GM18873 (cell line): Measurements from ENCODE around the gene PPM1F.

Experiments used
- ATAC-seq: cut with Tn5 transposase; IDR thresholded peaks from one replicate; pipeline ENCODE4 v1.9.1; 2021; ENCODE audit warnings: mild to moderate bottlenecking, moderate library complexity, moderate number of reproducible peaks; ENCODE audit not compliant: unreplicated experiment, low FRiP score

The PPM1F gene

DNA sequence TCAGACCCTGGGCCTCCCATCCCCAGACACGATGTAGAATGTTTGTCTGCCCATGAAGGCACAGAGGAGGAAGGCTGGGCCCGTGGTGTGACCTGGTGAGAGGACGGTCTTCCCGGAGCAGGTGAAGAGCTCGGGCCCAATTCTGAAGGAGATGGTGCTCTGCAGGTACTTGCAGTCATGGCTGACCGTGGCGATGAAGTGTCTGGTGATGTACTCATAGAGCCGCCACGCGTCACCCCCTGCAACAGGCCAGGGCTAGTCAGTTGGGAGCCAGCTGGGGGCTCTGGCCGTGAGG lies 10.0 kb upstream of the PPM1F start:
- ATAC-seq: no peak

DNA sequence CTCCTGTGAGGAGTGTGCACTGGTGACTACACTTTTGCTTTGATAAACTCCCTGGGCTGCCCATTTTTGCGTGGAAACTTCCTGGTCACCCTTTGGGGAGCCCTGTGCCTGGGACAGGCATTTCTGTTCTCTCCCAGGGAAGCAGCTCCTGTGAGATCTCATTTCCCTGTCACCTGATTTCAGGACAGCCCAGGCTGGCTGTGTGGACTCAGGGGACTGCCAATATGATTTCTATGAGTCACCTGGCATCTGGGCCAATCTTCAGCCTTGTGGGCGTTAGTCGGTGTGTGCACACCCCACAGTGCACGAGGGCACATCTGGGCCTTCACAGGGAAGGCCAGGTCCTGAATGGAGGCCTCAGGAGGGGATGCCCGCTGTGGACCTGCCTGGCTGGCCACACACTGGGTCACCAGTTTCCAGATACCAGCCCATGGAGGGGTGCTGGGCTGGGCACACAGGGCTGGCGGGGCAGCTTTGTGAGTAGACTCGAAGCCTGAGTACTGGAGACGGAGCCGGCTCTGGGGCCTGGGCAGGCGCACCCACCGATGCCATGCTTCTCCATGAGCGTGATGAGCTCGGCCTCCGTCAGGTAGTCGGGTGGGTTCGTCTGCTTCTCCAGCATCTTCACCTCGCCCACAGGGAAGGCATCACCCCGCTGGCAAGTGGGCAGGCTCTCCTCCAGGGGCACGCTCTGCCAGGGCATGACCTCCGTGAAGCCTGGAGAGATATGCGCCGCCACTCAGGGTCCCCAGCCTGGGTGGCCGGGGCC lies 9.4 kb upstream of the PPM1F start:
- ATAC-seq: no peak

DNA sequence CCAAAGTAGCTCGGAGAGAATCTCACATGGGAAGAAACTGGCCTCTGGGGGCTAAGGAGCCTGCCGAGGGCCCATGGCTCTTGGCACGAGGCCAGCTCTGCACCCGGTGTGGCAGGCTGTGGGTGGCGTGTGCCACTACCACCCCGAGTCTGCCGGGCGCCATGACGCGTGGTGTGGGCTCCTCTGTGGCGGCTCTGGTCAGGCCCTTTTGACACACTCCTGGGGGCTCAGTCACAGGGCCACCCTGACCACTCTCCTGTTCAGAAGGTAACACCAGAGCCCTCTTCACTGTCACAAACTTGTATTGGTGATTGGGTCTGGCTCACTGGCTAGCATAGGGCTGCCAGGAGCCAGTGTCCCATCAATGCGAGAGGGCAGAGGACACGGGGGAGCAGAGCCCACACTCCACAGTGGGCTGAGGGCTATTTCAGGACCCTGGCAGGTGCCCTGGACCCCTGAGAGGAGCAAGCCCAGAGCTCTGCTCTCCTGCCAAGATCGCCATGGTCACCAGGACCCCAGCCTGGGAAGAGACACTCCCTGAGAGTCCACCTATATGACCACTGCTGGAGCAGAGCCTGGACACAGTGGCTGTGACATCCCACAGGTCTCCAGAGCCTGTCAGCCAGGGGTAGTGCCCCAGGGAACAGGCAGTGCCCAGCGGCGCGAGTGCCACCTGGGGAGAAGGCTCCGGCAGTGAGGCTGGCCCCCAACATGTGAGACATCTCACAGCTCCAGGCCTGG lies 8.6 kb upstream of the PPM1F start:
- ATAC-seq: no peak

DNA sequence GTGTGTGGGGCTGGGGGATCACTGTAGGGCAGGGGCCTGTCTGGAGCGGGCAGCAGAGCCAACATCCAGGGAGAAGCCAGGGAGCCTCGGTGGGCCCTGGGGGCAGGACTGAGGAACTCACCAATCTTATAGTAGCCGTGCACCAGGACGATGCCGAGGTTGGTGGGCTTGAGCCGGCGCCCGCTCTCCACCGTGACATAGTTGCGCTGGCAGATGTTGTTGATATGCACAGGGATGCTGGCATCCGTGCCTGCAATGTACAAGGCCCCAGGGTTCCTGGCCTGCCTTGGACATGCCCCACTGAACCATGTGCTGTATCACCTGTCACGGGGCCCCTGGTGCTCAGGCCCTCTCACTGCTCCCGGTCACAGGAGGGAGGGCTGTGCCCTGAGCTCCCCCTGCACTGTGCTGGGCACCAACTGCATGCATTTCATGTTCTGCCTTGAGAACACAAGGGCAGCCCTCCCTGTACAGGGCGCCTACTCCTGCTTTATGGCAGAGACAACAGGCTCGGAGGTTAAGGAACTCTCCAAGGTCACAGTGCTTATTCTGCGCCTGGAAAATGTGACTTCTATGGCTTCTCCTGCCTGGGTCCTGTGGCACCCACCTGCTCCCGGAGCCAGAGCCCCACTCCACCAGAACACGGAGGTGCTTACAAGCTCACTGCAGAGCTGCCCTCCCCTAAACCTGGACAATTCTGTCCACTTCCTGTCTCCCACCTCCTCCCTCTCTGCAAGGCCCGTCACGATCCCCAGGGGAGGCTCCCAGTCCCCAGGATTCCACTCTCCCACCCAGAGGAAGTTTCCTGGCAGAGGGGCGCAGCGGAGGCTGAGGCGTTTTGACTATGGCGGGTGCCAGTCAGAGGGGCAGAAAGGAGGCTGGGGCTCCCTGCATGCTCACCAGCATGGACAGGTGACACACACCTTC lies 7.8 kb upstream of the PPM1F start:
- no peak for ATAC-seq

DNA sequence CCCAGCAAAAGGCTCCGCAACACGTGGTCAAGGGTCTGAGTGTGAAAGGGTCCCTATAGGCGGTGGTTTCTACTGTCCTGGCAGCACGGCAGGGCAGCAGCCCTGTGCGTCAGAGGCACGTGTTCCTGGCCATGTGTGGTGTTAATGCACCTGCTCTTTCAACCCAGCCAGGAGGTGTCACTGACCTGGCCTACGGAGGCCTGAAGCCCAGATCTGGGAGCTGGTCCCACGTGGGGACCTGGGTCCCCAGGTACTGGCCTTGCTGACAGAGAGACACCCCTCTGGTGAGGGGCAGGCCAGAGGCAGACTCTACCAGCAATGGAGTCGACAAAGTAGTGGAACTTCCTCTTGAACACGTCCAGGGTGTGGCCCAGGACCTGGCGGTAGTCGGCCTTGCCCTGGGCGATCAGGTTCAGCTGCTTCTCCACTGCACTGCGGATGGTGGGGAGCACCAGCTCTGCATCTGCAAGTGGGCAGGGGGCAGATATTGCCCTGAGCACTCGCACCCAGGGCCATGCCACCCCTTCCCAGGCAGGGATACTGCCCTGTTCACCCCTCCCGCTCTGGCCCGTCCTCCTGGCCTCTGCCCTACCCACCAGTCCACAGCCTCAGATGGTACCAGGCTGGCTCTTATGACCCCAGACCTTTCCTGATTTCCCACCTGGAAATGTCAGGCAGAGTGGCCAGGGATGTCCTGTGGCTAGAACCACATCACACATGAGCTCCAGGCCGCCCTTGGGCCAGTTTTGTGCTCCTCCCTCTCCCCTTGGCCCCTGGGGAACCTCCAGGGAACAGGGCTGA lies 6.8 kb upstream of the PPM1F start:
- ATAC-seq: no peak

DNA sequence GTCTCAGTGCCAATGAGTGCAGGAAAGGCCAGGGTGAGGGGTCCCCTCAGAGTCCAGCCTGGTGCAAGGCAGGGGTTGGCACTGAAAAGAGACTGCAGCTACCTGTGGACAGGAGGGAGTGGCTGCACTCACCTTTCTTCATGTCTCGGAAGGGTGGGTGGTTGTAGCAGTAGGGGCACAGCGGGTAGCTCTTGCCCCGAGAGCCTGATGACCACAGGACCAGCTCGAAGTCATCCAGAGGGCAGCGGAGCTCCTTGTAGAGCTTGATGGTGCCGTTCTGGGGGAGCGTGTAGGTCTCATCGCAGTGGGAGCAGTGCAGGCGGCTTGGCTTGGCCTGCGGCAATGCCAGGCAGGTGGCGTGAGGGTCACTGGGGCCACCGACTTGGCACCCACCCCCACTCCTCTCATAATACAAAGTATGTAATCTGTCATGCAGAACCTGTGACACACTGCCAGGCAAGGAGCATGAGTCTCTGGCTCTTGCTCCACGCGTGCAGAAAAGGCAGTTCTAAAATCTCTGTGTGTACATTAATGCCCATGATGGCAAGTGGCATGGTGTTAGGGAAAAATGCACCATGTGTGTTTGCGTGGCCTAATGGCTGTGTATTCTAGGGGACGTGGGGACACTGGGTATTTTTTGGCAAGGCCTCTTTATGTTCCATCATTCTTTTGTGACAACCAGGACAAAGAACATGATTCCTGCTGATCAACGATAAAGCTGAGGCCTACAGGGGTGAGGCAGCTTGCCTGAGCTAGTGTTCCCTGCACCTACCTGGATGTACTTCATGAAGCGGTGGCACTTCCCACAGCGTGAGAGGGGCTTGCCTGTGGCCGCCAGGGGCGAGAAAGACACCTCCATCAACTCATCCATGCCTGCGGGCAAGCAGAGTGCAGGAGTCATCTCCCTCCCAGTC lies 6.0 kb upstream of the PPM1F start:
- ATAC-seq: no peak

DNA sequence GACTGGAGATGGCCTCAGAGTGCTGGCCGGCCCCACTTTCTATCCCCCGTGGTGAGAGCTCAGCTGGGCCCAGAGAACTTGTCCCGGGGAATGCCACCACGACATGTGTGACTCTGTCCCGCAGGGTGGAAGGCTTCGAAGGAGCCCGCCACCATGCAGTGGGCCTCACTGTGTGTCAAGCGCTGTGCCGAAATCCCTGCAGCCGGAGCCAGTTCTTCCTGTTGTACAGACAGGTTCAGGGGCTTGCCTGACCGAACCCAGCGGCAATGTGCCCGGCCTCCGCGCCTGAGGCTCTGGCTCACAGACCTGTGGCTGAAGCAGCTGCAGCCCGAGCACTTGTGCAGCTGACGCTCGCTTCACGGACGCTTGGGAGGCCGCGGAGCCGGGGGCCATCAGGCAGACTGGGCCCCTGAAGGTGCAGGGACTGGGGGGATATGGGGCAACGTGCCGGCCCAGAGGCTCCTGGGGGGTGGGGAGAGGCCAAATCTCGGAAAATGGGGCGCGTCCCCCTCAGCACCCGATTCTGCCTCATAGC lies 650 bp downstream of the PPM1F start:
- no peak for ATAC-seq

DNA sequence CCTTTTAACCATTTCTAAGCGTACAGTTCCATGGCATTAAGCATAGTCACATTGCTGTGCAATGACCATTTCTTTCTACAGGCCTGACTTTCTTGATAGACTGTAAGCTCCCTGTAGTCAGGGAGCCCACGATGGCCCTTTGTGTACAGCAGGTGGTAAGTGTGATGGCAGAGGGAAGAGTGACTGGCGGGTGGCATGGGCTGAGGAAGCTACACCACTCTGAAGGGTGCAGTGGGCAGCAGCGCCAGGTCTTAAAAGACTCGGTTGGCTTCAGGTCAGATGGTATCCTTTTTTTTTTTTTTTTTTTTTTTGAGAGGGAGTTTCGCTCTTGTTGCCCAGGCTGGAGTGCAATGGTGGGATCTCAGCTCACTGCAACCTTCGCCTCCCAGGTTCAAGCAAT lies 1.6 kb downstream of the PPM1F start:
- ATAC-seq: no peak

DNA sequence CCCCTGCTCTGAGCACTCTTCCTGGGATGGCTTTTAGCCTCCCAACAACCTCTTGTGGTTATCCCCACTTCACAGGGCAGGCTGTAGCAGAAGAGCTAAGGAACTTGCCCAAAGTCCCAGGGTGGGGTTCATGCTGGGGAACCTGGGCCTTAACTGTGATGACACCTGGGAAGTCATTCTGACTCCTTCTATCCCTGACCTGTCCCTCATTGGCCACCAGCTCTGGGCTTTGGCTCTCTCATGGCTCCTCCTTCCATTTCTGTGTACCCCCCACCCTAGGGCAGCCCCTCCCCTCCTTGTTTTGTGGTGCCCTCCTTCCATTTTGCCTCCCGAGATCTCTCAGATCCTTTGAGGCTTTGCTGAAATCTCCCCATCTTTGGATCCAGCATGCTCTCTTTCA lies 2.7 kb downstream of the PPM1F start:
- ATAC-seq: no peak

DNA sequence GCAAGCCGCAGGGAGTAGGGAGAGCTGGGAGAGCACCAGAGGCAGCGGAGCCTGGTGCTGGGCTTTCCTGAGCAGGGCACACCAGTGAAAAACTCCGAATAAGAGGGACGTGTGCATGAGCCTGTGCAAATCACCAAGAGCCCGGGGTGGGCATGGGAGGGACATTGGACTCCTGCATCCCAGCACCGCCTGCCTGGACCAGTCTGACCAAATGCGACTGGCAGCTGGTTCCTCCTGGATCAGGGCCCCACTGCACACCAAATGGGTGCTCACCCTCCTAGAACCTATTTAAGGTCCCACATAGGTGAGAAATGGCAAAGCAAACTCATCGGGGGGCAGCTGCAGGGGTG lies 3.1 kb downstream of the PPM1F start:
- no peak for ATAC-seq

DNA sequence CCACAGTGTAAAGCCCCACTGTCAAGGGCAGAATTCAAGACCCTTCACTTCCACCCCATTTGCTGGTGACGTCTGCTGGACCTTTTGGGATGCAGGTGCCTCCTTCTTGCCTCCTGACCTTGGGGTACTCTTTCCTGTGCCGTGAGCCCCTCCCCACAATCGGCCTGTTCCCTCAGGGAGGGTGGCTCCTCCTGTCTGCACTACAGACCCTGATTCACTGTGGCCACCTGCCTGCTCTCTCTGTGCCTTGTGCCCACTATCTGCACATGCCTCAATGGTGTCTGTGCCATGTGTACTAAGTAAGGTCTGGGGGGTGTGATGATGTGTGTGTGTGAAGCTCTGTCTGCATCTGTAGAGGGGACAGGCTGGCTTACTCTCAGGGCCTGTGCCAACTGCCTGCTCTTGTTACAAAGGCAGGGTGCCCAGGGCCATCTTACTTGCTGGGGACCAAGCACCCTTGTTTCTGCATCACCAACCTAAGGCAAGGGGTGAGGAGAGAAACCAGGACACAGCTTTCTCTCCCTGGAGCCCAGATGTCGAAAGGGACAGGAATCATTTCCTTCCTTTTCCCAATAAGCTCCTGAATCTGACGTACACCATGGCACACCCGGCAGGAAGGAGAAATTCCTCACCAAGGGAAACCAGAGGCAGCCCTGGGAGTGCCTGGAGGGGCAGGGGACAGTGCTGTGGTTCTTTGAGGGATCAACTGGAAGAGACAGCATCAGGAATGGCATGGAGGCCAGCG lies 3.7 kb downstream of the PPM1F start:
- no peak for ATAC-seq

DNA sequence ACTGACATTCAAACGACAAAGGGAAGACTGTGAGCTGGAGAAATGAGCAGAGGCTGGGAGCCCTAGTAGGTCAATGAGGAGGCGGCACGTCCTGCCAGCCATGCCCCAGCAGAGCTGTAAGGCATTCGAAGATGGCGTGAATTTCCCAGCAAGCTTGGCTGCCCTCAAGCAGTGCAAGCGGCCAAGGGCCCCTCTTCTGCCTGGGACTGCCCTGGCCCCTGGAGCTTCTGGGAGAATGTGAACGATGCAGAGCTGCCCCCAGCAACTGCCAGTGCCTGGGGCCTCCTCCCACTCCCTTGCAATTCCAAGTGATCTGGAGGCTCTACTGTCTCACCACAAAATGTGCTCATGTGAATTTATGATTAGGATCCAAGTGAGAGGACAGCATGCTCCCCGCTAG lies 4.3 kb downstream of the PPM1F start:
- ATAC-seq: no peak

DNA sequence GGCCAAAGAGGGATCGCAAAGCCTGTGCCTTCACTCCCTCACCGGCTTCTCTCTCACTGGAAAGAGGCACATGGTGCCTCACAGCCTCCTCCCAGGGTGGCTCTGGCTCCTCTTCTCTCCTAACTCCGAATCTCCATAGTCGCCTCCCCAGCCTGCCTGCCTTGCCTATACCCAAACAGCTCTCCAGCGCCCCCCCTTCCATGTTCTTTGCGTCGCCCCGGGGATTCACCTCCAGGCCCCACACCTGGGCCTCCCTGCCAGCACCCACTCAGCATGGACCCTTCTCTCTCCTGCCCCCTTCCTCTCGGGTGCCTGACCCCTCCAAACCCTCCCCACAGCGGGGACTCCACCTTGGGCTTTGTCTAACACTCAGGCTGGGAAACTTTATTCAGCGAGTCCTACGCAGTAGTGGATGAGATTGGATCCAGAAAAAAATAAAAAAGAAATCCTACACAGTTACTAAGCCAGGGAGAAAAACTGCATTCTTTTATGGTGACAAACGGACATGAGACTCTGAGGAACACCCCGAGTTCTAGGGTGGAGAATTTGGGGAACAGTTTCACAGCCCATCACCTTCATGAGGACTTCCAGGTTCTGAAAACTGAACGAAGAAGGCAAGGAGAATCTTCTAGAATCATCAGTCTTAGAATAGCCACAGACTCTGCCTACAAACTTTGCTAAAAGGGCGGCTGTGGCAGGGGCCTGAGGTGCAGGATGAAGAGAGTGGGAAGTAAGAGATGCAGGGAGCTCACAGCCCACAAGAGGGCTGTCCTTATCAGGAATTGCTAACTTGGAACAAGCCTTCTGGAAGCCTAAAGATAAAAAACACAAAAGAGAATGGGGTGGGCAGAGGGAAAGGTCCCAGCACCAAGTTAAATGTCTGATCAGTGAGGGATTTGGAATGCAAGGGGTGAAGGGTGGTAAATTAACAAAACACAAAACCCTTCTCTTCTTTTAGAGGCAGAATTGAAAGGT lies 5.3 kb downstream of the PPM1F start:
- no peak for ATAC-seq

DNA sequence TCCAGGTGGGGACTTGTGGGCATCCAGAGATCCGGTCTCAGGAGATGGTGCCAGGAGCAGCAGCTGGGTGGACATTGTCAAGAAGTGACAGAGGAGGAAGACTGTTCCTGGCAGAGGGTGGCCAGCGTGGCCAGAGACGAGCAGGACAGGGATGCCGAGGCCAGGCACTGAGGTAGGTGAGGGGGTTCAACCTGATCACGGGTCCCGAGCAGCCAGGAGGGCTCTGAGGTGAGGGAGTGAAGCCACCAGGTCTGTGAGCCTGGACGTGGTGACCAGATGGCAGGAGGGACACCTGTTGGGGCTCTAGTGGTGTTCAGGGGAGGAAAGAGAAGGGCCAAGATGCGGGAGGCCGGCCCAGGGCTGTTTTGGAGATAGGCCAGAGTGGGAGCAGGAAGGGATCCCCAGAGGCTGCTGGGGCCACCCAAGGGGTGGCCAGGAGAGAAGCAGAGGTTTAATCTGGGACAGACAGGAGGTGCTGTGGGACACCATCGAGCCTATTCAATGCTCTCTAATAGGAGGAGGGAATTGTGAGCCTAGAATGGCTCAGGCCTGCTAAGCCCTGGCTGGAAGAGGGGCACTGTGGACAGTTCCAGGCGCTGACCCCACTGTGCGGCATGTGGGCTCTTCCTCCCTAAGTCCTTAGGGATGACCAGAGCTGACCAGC lies 6.3 kb downstream of the PPM1F start:
- ATAC-seq: no peak

DNA sequence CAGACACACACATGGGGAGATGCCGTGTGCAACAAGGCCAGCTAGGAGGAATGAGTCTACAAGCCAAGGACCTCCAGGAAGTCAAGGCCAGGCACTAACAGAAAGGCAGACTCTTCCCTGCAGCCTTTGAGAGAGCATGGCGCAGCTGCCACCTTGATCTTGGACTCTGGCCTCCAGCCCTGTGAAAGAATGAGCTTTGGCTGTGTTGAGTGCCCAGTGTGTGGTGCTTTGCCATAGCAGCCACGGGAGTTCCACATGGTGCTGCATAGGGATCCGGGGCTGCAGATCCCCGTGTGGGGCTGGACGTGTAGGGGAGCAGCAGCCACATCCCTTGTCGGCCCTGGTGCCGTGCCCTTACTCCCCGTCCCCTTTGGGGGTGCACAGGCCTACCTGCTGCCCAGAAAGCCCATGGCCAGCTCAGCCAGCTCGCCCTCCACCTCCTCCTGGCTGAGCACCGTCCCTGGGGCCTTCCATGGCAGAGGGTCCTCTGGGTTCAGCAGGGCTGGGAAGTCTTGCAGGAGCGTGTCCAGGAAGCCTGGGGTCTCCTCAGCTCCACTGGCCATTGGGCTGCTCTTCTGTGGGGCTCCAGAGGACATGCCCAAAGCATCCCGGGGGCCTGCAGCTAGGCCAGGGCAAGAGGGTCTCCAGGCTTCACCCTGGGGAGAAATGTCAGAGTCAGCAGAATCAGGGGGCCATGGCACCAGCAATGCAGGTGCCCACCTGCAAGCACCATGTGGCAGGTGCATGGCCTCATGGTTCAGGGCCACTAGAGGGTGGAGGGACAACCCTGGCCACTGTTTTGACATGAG lies 7.0 kb downstream of the PPM1F start:
- ATAC-seq: no peak

DNA sequence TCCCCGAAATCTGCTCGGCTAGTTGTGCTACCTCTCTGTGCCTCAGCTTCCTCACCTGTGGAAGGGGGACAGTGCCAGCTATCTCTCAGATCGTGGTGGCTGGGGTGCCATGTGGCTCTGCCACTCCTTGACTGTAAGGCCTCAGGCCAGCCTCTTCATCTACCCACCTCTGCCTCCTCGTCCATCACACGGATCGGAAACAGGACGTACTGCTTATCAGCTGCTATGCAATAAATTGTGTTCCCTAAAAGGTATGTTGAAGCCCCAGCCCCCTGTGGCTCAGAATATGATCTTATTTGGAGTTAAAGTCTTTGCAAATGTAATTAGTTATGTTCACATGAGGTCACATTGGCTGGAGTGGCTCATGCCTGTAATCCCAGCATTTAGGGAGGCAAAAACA lies 7.8 kb downstream of the PPM1F start:
- no peak for ATAC-seq
